Stimulated activated CD4-positive, alpha-beta T cell treated with anti-CD3 and anti-CD28 coated beads, Interleukin-1b, Interleukin-23, amount 100 ng/mL, for 48 hours (primary cell): ENCODE measurements around the gene OR2D3.
"Not testable (repeated sequence)": the region's sequence is repeated elsewhere in the genome, so short reads cannot be mapped to it uniquely, and the experiment has no call there.

ENCODE experiments used
- DNase-seq: peaks from one replicate; pipeline ENCODE4 v3.0.0-alpha.2; 2020

The OR2D3 gene

GRCh38 chr11:6928916-6929315 is 8.1 kb downstream of the OR2D3 start:
- DNase-seq, result no peak

GRCh38 chr11:6931146-6931713 is 10.4 kb downstream of the OR2D3 start:
- no peak for DNase-seq

- no peak for DNase-seq
These were observed 11.3 kb downstream of the OR2D3 start for GRCh38 chr11:6932145-6932544.

- DNase-seq, result no peak
These were observed 21.2 kb downstream of the OR2D3 start for GRCh38 chr11:6941970-6942369.

- DNase-seq, result no peak
These were observed 22.3 kb downstream of the OR2D3 start for GRCh38 chr11:6943131-6943530.

GRCh38 chr11:6954248-6954647 is 33.4 kb downstream of the OR2D3 start:
- not testable (repeated sequence) for DNase-seq

- no peak for DNase-seq
These were observed 41.3 kb downstream of the OR2D3 start for GRCh38 chr11:6962141-6962540.

GRCh38 chr11:6962673-6963072 is 41.9 kb downstream of the OR2D3 start:
- no peak for DNase-seq

- no peak for DNase-seq
These were observed 48.0 kb downstream of the OR2D3 start for GRCh38 chr11:6968816-6969215.

- not testable (repeated sequence) for DNase-seq
These were observed 49.1 kb downstream of the OR2D3 start for GRCh38 chr11:6969854-6970253.
